ENCODE data around the gene CDC42BPB. TPM values are rescaled to one million over a fixed set of nuclear protein-coding genes. Genes with fewer than 3 reads are reported as not detected.

The CDC42BPB gene
- total RNA-seq, 3 donors from 2014 or later (not counting 1 experiment from before 2014, with no cell fraction given), result 0.86 to 2.3 (median 2.0) TPM

GRCh38 chr14:103030741-103031565 is 26.4 kb downstream of the CDC42BPB start:
- Mint-ChIP-seq H3K9me3 (no peaks in the 10 kb centered on the region), H3K27ac (no peak overlapping the region), H3K36me3 (no peaks in the 10 kb centered on the region), H3K4me1 (no peaks in the 10 kb centered on the region), H3K4me3 (no peak overlapping the region), H3K27me3 (ENCODE audit: low read depth in 2 of 2) (peaks cover 5 to 6% of the 10 kb centered on the region in 2 donors)
- 89% methylated on average over 13 of the region's 13 CpGs for WGBS (ENCODE audit: insufficient coverage)
- ATAC-seq (no peak), DNase-seq (no peak)
- Histone ChIP-seq H3K36me3 (ENCODE audit: control insufficient read depth, insufficient read depth, low read length) (no peaks in the 10 kb centered on the region), H3K4me3 (ENCODE audit: low read length) (no peak overlapping the region), H3K9me3 (ENCODE audit: control insufficient read depth, insufficient read depth, low read length) (no peaks in the 10 kb centered on the region), H3K4me1 (ENCODE audit: control insufficient read depth, insufficient read depth, low read length) (no peaks in the 10 kb centered on the region), H3K27me3 (ENCODE audit: control insufficient read depth, insufficient read depth, low read length) (no peaks in the 10 kb centered on the region), H3K27ac (ENCODE audit: low read length) (no peak overlapping the region)
- intact Hi-C loops (cut with micrococcal nuclease), result no loop called here
- TF ChIP-seq CTCF (IDR thresholded peaks at IDR 0.05), result no peak

- Mint-ChIP-seq H3K27ac (no peak overlapping the region), H3K27me3 (ENCODE audit: low read depth in 2 of 2) (peaks cover 5 to 12% of the 10 kb centered on the region in 2 donors), H3K9me3 (no peaks in the 10 kb centered on the region), H3K36me3 (no peaks in the 10 kb centered on the region), H3K4me1 (no peaks in the 10 kb centered on the region), H3K4me3 (no peak overlapping the region)
- WGBS (ENCODE audit: insufficient coverage), result 86% methylated on average over 9 of the region's 9 CpGs
- no peak for ATAC-seq
- Histone ChIP-seq H3K4me3 (ENCODE audit: low read length) (no peak overlapping the region), H3K9me3 (ENCODE audit: control insufficient read depth, insufficient read depth, low read length) (no peaks in the 10 kb centered on the region), H3K27me3 (ENCODE audit: control insufficient read depth, insufficient read depth, low read length) (no peaks in the 10 kb centered on the region), H3K27ac (ENCODE audit: low read length) (no peak overlapping the region), H3K4me1 (ENCODE audit: control insufficient read depth, insufficient read depth, low read length) (no peaks in the 10 kb centered on the region), H3K36me3 (ENCODE audit: control insufficient read depth, insufficient read depth, low read length) (no peaks in the 10 kb centered on the region)
- intact Hi-C loops (cut with micrococcal nuclease), result no loop called here
- no peak for DNase-seq
- no peak for TF ChIP-seq CTCF (IDR thresholded peaks at IDR 0.05)
These were observed 27.4 kb downstream of the CDC42BPB start for GRCh38 chr14:103029936-103030335.

- no peak overlapping the region for H3K27ac Mint-ChIP-seq
- H3K4me1 ChIP-seq (ENCODE audit: control insufficient read depth, insufficient read depth, low read length), result no peaks in the 10 kb centered on the region
- H3K9me3 Mint-ChIP-seq, result no peaks in the 10 kb centered on the region
- H3K27ac ChIP-seq (ENCODE audit: low read length), result no peak overlapping the region
- H3K4me3 Mint-ChIP-seq, result no peak overlapping the region
- intact Hi-C loops (cut with micrococcal nuclease), result no loop called here
- no peak overlapping the region for H3K4me3 ChIP-seq (ENCODE audit: low read length)
- no peaks in the 10 kb centered on the region for H3K4me1 Mint-ChIP-seq
- peaks cover 15 to 24% of the 10 kb centered on the region in 2 donors for H3K27me3 Mint-ChIP-seq (ENCODE audit: low read depth in 2 of 2)
- no peaks in the 10 kb centered on the region for H3K36me3 Mint-ChIP-seq
- no peaks in the 10 kb centered on the region for H3K27me3 ChIP-seq (ENCODE audit: control insufficient read depth, insufficient read depth, low read length)
- DNase-seq (no peak), ATAC-seq (no peak)
- no peaks in the 10 kb centered on the region for H3K9me3 ChIP-seq (ENCODE audit: control insufficient read depth, insufficient read depth, low read length)
- no peaks in the 10 kb centered on the region for H3K36me3 ChIP-seq (ENCODE audit: control insufficient read depth, insufficient read depth, low read length)
- TF ChIP-seq CTCF (IDR thresholded peaks at IDR 0.05), result no peak
These were observed 28.6 kb downstream of the CDC42BPB start for GRCh38 chr14:103028772-103029171.
